RWPE1 (cell line): ENCODE measurements around the gene SLC19A1.

Experiments used
- CTCF ChIA-PET: fragments of 350-600 bp; sonication (Branson Sonifier 250); formaldehyde crosslinking; extraction: SDS; loops from one replicate; lab custom pipeline; 2021; lab: Yijun Ruan, JAX
- POLR2A ChIA-PET: fragments of 400-600 bp; formaldehyde crosslinking; extraction: SDS; loops from one replicate; lab custom pipeline; 2020; ENCODE audit warnings: antibody characterized with exemption; ENCODE audit not compliant: low non-redundant PET; lab: Yijun Ruan, JAX
- DNase-seq: peaks from one replicate; pipeline ENCODE4 v3.0.0; 2012; ENCODE audit warnings: low spot score
- H3K27ac ChIP-seq: fragments of 450-650 bp; 2 replicates; pipeline ENCODE4 v1.5.1; 2017
- TF ChIP-seq, protein P1 (sequence below): fragments of 450-650 bp; conservative IDR thresholded peaks from 2 replicates; pipeline ENCODE4 v1.5.1; 2017; ENCODE audit warnings: low read depth, mild to moderate bottlenecking

Gene SLC19A1

DNA sequence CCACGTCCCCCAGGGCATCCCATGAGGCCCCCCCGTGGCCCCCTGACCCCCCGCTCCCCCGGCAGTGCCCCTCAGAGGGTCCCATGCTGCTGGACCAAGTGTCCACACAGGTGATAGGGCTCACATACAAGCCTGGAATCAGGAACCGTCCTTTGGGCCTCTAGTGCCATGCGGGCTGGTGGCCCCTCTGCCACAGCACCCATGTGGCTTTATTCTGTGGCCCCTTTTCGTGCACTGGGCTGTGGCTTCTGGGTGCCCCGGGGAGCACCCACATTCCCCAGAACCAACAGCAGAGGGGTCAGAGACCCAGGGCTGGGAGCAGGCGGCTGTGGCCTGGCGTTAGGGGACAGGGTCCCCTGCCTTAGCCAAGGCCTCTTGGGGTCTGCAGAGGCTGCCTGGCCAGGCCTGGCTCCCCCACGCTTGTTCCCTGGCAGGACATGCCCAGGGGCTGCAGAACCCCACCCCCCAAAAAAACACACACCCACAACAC, 31.7 kb downstream of the SLC19A1 start:
- CTCF ChIA-PET, result no interaction called here
- H3K27ac ChIP-seq, result no peak overlapping the region
- POLR2A ChIA-PET, result no interaction called here
- DNase-seq, result no peak
- TF ChIP-seq, protein P1, sequence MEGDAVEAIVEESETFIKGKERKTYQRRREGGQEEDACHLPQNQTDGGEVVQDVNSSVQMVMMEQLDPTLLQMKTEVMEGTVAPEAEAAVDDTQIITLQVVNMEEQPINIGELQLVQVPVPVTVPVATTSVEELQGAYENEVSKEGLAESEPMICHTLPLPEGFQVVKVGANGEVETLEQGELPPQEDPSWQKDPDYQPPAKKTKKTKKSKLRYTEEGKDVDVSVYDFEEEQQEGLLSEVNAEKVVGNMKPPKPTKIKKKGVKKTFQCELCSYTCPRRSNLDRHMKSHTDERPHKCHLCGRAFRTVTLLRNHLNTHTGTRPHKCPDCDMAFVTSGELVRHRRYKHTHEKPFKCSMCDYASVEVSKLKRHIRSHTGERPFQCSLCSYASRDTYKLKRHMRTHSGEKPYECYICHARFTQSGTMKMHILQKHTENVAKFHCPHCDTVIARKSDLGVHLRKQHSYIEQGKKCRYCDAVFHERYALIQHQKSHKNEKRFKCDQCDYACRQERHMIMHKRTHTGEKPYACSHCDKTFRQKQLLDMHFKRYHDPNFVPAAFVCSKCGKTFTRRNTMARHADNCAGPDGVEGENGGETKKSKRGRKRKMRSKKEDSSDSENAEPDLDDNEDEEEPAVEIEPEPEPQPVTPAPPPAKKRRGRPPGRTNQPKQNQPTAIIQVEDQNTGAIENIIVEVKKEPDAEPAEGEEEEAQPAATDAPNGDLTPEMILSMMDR, result no peak

DNA sequence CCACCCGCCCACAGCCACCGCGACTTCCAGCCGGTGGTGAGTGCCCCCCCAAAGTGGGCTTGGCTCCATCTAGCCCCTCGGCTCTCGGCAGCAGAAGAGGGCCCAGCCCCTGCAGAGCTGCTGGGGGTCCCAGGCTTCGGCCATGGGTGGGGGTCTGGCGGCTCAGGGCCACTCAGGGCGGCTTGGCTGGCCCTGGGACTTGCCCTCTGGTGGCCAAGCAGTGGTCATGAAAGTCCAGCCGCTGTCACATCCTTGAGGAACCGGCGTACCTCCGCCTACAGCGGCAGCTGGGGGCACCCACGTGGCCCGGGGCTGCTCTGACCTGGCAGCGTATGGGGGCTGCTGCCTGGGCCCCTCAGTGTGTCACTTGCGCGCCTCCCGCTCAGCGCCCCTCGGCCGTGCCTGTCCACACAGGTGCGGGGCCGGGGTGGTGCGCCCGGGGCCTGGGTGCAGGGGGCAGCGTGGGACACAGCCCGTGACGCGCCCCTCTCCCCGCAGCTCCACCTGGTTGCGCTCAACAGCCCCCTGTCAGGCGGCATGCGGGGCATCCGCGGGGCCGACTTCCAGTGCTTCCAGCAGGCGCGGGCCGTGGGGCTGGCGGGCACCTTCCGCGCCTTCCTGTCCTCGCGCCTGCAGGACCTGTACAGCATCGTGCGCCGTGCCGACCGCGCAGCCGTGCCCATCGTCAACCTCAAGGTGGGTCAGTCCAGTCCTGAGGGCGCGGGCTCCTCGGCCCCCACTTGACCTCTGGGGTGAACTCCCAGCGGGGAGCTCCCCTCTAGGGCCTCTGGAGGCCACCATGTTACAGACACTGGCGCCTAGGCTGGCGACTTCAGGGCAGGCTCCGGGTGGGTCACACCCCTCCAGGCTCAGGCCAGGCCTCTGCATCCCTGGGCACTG, 32.4 kb downstream of the SLC19A1 start:
- CTCF ChIA-PET, result no interaction called here
- TF ChIP-seq, protein P1, result no peak
- H3K27ac ChIP-seq, result no peak overlapping the region
- POLR2A ChIA-PET, result no interaction called here
- no peak for DNase-seq

DNA sequence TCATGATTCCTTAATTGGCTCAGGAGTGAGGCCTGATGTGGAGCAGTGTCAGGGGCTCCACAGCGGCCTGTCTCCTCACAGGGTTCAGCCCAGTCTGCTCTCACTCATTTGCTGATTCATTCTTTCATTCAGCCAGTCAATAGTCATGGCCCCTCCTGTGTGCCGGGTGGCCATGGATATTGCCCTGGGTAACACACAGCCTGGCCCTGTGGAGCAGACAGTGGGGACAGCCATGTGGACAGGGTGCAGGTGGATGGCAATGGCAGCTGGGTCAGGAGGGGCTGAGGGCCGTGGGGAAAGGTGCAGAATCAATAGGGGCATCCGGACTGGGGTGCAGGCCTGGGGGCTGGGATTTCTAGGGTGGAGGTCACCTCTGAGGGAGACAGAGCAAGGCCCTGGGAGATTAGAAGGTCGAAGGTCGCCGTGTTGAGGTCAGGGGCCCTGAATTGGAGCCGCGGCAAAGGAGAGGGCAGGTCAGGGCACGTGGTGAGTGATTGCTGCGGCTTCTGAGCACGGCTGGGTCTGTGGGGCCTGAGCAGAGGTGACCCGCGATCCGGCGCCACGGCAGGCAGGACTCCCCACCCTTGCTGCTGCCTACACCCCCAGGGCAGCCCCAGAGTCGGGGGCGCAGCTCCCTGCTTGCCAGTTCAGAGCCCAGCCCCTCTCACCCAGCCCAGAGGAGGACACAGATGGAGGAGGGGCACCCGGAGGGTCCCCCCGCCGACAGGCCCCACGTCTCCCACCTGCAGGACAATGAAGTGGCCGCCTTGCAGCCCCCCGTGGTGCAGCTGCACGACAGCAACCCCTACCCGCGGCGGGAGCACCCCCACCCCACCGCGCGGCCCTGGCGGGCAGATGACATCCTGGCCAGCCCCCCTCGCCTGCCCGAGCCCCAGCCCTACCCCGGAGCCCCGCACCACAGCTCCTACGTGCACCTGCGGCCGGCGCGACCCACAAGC, 33.4 kb downstream of the SLC19A1 start:
- TF ChIP-seq, protein P1, result no peak
- no peak for DNase-seq
- POLR2A ChIA-PET, result no interaction called here
- no peak overlapping the region for H3K27ac ChIP-seq
- CTCF ChIA-PET, result no interaction called here

DNA sequence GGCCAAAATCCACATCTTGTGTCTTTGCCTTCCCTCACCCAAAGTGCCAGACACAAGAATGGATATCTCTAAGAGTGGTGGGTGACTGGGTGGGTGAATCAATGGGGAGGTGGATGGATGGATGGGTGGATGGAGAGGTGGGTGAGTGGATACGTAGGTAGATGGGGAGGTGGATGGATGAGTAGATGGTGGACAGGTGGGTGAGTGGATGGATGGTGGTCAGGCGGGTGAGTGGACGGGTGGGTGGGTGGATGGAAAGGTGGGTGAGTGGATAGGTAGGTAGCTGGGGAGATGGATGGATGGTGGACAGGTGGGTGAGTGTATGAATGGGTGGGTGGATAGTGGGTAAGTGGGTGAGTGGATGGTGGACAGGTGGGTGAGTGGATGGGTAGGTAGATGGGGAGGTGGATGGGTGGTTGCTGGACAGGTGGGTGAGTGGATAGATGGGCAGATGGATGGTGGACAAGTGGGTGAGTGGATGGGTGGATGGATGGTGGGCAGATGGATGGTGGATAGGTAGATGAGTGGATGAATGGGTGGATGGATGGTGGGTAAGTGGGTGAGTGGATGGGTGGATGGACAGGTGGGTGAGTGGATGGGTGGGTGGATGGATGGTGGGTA, 34.2 kb downstream of the SLC19A1 start:
- POLR2A ChIA-PET, result no interaction called here
- TF ChIP-seq, protein P1, result no peak
- no peak for DNase-seq
- CTCF ChIA-PET, result no interaction called here
- H3K27ac ChIP-seq, result no peak overlapping the region

DNA sequence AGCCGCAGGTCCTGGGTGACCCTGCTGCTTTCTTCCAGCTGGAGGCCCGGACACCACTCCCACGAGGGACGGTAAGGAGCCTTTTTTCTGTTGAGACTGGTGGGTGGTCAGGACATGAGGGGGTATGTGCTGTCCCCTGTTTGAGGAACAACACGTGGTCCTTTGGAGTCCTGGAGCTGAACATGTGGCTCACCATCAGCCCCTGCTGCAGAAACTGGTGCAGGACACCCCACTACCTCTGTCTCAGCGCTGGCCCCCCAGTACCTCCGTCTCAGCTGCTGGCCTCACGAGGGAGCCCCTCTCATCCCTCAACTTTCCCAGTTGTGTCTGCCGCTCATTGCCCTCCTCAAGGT, 34.7 kb downstream of the SLC19A1 start:
- POLR2A ChIA-PET, result no interaction called here

More for the DNA sequence above, 34.7 kb downstream of the SLC19A1 start:
- H3K27ac ChIP-seq, result no peak overlapping the region
- DNase-seq, result no peak
- TF ChIP-seq, protein P1, result no peak
- CTCF ChIA-PET, result no interaction called here
